Endodermal cell (in vitro differentiated cells): ENCODE results near the gene ROBO1. TPM values are rescaled to one million over a fixed set of nuclear protein-coding genes. Genes with fewer than 3 reads are reported as not detected.

Experiments used
- DNase-seq: peaks from one replicate; pipeline ENCODE4 v3.0.0-alpha.2; 2017
- H3K27ac ChIP-seq: 2 replicates; pipeline ENCODE4 v1.5.1; 2013; ENCODE audit warnings: mild to moderate bottlenecking, low read depth, low read length, moderate library complexity
- H3K27me3 ChIP-seq: 2 replicates; pipeline ENCODE4 v1.6.1; 2013; ENCODE audit warnings: mild to moderate bottlenecking, low read length, moderate library complexity; ENCODE audit not compliant: insufficient read depth, control insufficient read depth, poor library complexity, severe bottlenecking
- H3K36me3 ChIP-seq: 2 replicates; pipeline ENCODE4 v1.7.0; 2013; ENCODE audit warnings: mild to moderate bottlenecking, low read length, moderate library complexity; ENCODE audit not compliant: control insufficient read depth, insufficient read depth
- H3K4me1 ChIP-seq: one replicate; pipeline ENCODE4 v1.7.0; 2013; ENCODE audit warnings: low read length; ENCODE audit not compliant: control insufficient read depth, insufficient read depth
- H3K4me3 ChIP-seq: 2 replicates; pipeline ENCODE4 v1.5.1; 2013; ENCODE audit warnings: mild to moderate bottlenecking, low read length, moderate library complexity
- H3K9ac ChIP-seq: 2 replicates; pipeline ENCODE4 v1.6.1; 2013; ENCODE audit warnings: mild to moderate bottlenecking, low read length, moderate library complexity; ENCODE audit not compliant: poor library complexity, severe bottlenecking; ENCODE audit errors: extremely low read depth
- H3K9me3 ChIP-seq: 2 replicates; pipeline ENCODE4 v1.6.1; 2013; ENCODE audit warnings: mild to moderate bottlenecking, low read length, moderate library complexity; ENCODE audit not compliant: control insufficient read depth
- H3K27ac Mint-ChIP-seq: 2 replicates; pipeline ENCODE4 v1.8.0; 2020; ENCODE audit warnings: mixed read lengths
- H3K27me3 Mint-ChIP-seq: 2 replicates; pipeline ENCODE4 v1.8.0; 2021; ENCODE audit warnings: mild to moderate bottlenecking, mixed read lengths; ENCODE audit not compliant: insufficient read depth
- H3K36me3 Mint-ChIP-seq: 2 replicates; pipeline ENCODE4 v1.8.0; 2020; ENCODE audit warnings: low read depth, mixed read lengths
- H3K4me1 Mint-ChIP-seq: 2 replicates; pipeline ENCODE4 v1.8.0; 2020; ENCODE audit warnings: mixed read lengths
- H3K4me3 Mint-ChIP-seq: 2 replicates; pipeline ENCODE4 v1.8.0; 2020; ENCODE audit warnings: mild to moderate bottlenecking, moderate library complexity, mixed read lengths
- H3K9me3 Mint-ChIP-seq: 2 replicates; pipeline ENCODE4 v1.8.0; 2020; ENCODE audit warnings: mild to moderate bottlenecking, mixed read lengths
- CTCF ChIP-seq: fragments of 200-600 bp; sonication (generic); conservative IDR thresholded peaks from 2 replicates; pipeline ENCODE4 v1.5.0; 2021; ENCODE audit warnings: antibody characterized with exemption, mild to moderate bottlenecking
- WGBS, 2 experiments: methylation state at CpG; one replicate each; pipeline versions ENCODE4 v1.1.5 to v1.1.7; 2013; ENCODE audit warnings: missing lambda C conversion rate in 2 of 2, mixed read lengths in 1 of 2; ENCODE audit not compliant: insufficient coverage in 1 of 2, insufficient read length in 1 of 2; 5-methylcytosine and 5-hydroxymethylcytosine counted together
- total RNA-seq, 2 donors: library from RNA; stranded (reverse); fragmentation: NEBNext Ultra II Directional in 1 of 2; extraction: Animal tissue kit (Norgen Biotek cat#: 25700) in 1 of 2; gene quantifications; 2 replicates in 1 of 2; 3 replicates in 1 of 2; pipeline ENCODE4 v1.2.1, GENCODE V29; 2021

Gene ROBO1
- total RNA-seq, 2 donors from 2014 or later: 74.8 to 75.9 TPM

GRCh38 chr3:78823434-78823833, 944.4 kb downstream of the ROBO1 start:
- peaks cover 10% of the 10 kb centered on the region for H3K4me1 Mint-ChIP-seq
- Histone ChIP-seq H3K9ac (no peak overlapping the region), H3K4me3 (no peak overlapping the region), H3K36me3 (no peaks in the 10 kb centered on the region), H3K9me3 (peaks cover 5% of the 10 kb centered on the region), H3K27me3 (no peaks in the 10 kb centered on the region), H3K27ac (no peak overlapping the region), H3K4me1 (no peaks in the 10 kb centered on the region)
- WGBS, 2 experiments: 91 to 94% methylated on average over 4 of the region's 4 CpGs
- no peak overlapping the region for H3K4me3 Mint-ChIP-seq
- no peak for TF ChIP-seq CTCF
- DNase-seq: no peak
- H3K27ac Mint-ChIP-seq: no peak overlapping the region
- no peaks in the 10 kb centered on the region for H3K27me3 Mint-ChIP-seq
- peaks cover 6% of the 10 kb centered on the region for H3K36me3 Mint-ChIP-seq
- H3K9me3 Mint-ChIP-seq: no peaks in the 10 kb centered on the region

- Mint-ChIP-seq H3K27ac (no peak overlapping the region), H3K9me3 (no peaks in the 10 kb centered on the region), H3K4me1 (peaks cover 10% of the 10 kb centered on the region), H3K27me3 (no peaks in the 10 kb centered on the region), H3K4me3 (no peak overlapping the region), H3K36me3 (peaks cover 6% of the 10 kb centered on the region)
- no peak for DNase-seq
- Histone ChIP-seq H3K4me1 (no peaks in the 10 kb centered on the region), H3K9me3 (peaks cover 5% of the 10 kb centered on the region), H3K36me3 (no peaks in the 10 kb centered on the region), H3K9ac (no peak overlapping the region), H3K27ac (no peak overlapping the region), H3K27me3 (no peaks in the 10 kb centered on the region), H3K4me3 (no peak overlapping the region)
- TF ChIP-seq CTCF: no peak
Measured at GRCh38 chr3:78822726-78823125, 945.1 kb downstream of the ROBO1 start.

GRCh38 chr3:78820542-78820941, 947.3 kb downstream of the ROBO1 start:
- TF ChIP-seq CTCF: no peak
- H3K27me3 Mint-ChIP-seq: no peaks in the 10 kb centered on the region
- no peaks in the 10 kb centered on the region for H3K4me1 ChIP-seq
- no peaks in the 10 kb centered on the region for H3K27me3 ChIP-seq
- no peak for DNase-seq
- 80 to 100% methylated on average over 1 of the region's 1 CpG for WGBS, 2 experiments
- H3K9ac ChIP-seq: no peak overlapping the region
- no peak overlapping the region for H3K27ac Mint-ChIP-seq
- H3K9me3 ChIP-seq: peaks cover 5% of the 10 kb centered on the region
- H3K4me3 ChIP-seq: no peak overlapping the region
- no peak overlapping the region for H3K4me3 Mint-ChIP-seq
- peaks cover 14% of the 10 kb centered on the region for H3K4me1 Mint-ChIP-seq
- H3K9me3 Mint-ChIP-seq: no peaks in the 10 kb centered on the region
- peaks cover 5% of the 10 kb centered on the region for H3K36me3 Mint-ChIP-seq
- H3K27ac ChIP-seq: no peak overlapping the region
- H3K36me3 ChIP-seq: no peaks in the 10 kb centered on the region
